Liver (tissue), 3 donors: ENCODE results near the gene JAK1.

Source experiments
- ATF3 ChIP-seq: IDR thresholded peaks from 2 replicates; pipeline ENCODE4 v1.6.1; 2016; ENCODE audit warnings: antibody characterized with exemption
- CTCF ChIP-seq: fragments of 150-350 bp; IDR thresholded peaks from 2 replicates; pipeline ENCODE4 v1.5.1; 2017; ENCODE audit warnings: improper control_type of control experiment, low read depth, low read length; ENCODE audit not compliant: missing input control
- FOXA1 ChIP-seq: IDR thresholded peaks from 2 replicates; pipeline ENCODE4 v1.6.1; 2016; ENCODE audit warnings: antibody characterized with exemption
- GABPA ChIP-seq, 2 donors: IDR thresholded peaks in 1 of 2; conservative IDR thresholded peaks in 1 of 2; 2 replicates each; pipeline ENCODE4 v1.6.1; 2016; ENCODE audit warnings: antibody characterized with exemption in 2 of 2, mild to moderate bottlenecking in 1 of 2, moderate library complexity in 1 of 2
- HNF4G ChIP-seq: IDR thresholded peaks from 2 replicates; pipeline ENCODE4 v1.6.1; 2016; ENCODE audit warnings: antibody characterized with exemption
- JUND ChIP-seq, 2 donors: IDR thresholded peaks; 2 replicates each; pipeline ENCODE4 v1.6.1; 2016; ENCODE audit warnings: antibody characterized with exemption in 2 of 2
- NR2F2 ChIP-seq: IDR thresholded peaks from 2 replicates; pipeline ENCODE4 v1.6.1; 2016; ENCODE audit warnings: antibody characterized with exemption
- RAD21 ChIP-seq, 2 donors: IDR thresholded peaks; 2 replicates each; pipeline ENCODE4 v1.6.1; 2016; ENCODE audit warnings: antibody characterized with exemption in 2 of 2, mild to moderate bottlenecking in 2 of 2
- REST ChIP-seq: IDR thresholded peaks from 2 replicates; pipeline ENCODE4 v1.6.1; 2016; ENCODE audit warnings: antibody characterized with exemption, mild to moderate bottlenecking
- SP1 ChIP-seq: IDR thresholded peaks from 2 replicates; pipeline ENCODE4 v1.6.1; 2018; ENCODE audit warnings: antibody characterized with exemption, mild to moderate bottlenecking
- TAF1 ChIP-seq: conservative IDR thresholded peaks from 2 replicates; pipeline ENCODE4 v1.6.1; 2016; ENCODE audit warnings: antibody characterized with exemption, mild to moderate bottlenecking
- YY1 ChIP-seq: IDR thresholded peaks from 2 replicates; pipeline ENCODE4 v1.6.1; 2016; ENCODE audit warnings: antibody characterized with exemption, mild to moderate bottlenecking
- ZBTB33 ChIP-seq: IDR thresholded peaks from 2 replicates; pipeline ENCODE4 v1.6.1; 2016; ENCODE audit warnings: antibody characterized with exemption
- donor health status: healthy.
- donor health status: healthy.

- TF ChIP-seq CTCF: no peak
- no peak for TF ChIP-seq SP1
- no peak for TF ChIP-seq JUND (IDR thresholded peaks at IDR 0.05)
- TF ChIP-seq ZBTB33: peak; percentile 6
- TF ChIP-seq RAD21 (IDR thresholded peaks at IDR 0.05): no peak
- no peak for TF ChIP-seq YY1
- TF ChIP-seq TAF1: no peak
- TF ChIP-seq REST: no peak
- TF ChIP-seq GABPA (IDR thresholded peaks at IDR 0.05 in 1 of 2, conservative IDR thresholded peaks at IDR 0.05 in 1 of 2): no peak
- TF ChIP-seq ATF3: no peak
- no peak for TF ChIP-seq NR2F2
- no peak for TF ChIP-seq HNF4G
- TF ChIP-seq FOXA1: no peak
Measured at GRCh38 chr1:65003316-65003664, 36.9 kb upstream of the JAK1 start.
